Measurements from ENCODE around the gene NCF4.

DNA sequence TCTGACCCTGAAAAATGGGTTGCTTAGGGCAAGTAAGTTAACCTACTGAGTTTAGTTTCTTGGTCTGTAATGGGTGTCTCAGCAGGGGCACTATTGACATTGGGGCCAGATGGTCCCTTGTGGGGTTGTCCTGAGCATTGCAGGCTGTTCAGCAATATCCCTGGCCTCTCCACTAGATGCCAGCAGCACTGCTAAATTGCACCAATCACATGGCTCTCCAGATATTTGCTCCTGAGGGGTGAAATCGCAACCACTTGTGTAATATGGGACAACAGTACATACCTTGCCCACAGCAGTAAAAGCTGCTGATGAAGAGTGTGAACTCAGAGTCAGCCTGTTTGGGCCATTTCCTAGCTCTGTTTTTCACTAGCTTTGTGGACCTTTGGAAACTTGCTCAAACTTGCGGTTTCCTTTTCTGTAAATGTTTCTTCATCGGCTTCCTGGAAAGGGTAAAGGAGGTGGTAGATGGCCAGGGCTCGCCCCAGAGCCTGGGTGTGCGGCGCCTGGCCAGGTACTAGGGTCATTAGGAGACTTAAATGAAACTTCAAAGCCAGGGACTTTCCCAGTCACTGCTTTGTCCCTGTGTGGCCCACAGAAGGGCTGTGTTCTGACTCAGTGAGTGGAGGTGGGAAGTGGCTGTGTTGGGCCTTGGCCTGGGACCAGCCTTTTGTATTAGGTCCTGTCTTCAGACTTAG is 13.0 kb downstream of the NCF4 start:
- peak; percentile 7 to 20 (median 15) for TF ChIP-seq CTCF (IDR thresholded peaks at IDR 0.05)
- TF ChIP-seq POLR2A (IDR thresholded peaks at IDR 0.05) = no peak
